Measurements from ENCODE around the gene FBXL17. TPM values are rescaled to one million over a fixed set of nuclear protein-coding genes. Genes with fewer than 3 reads are reported as not detected.
A peak's percentile ranks its signal among the peaks of the same experiment; 100 is the strongest.

The FBXL17 gene
- total RNA-seq, 1 donor from 2014 or later = 17.5 TPM

- ATAC-seq (no peak), DNase-seq (no peak)
- Histone ChIP-seq H3K4me1 (peaks cover 6% of the 10 kb centered on the region), H3K27me3 (no peaks in the 10 kb centered on the region), H3K4me3 (no peak overlapping the region), H3K27ac (no peak overlapping the region), H3K36me3 (no peaks in the 10 kb centered on the region), H3K9me3 (no peaks in the 10 kb centered on the region)
- intact Hi-C loops (cut with DNase I) = no loop called here
- TF ChIP-seq CTCF (IDR thresholded peaks at IDR 0.05) = no peak
These were observed 5.9 kb upstream of the FBXL17 start for GRCh38 chr5:108387758-108388157.

GRCh38 chr5:108386345-108387061 lies 4.6 kb upstream of the FBXL17 start:
- Histone ChIP-seq H3K4me3 (no peak overlapping the region), H3K36me3 (no peaks in the 10 kb centered on the region), H3K9me3 (no peaks in the 10 kb centered on the region), H3K4me1 (peaks cover 8% of the 10 kb centered on the region), H3K27ac (no peak overlapping the region), H3K27me3 (no peaks in the 10 kb centered on the region)
- intact Hi-C loops (cut with DNase I) = no loop called here
- TF ChIP-seq CTCF (IDR thresholded peaks at IDR 0.05) = no peak
- ATAC-seq (no peak), DNase-seq (no peak)

DNA sequence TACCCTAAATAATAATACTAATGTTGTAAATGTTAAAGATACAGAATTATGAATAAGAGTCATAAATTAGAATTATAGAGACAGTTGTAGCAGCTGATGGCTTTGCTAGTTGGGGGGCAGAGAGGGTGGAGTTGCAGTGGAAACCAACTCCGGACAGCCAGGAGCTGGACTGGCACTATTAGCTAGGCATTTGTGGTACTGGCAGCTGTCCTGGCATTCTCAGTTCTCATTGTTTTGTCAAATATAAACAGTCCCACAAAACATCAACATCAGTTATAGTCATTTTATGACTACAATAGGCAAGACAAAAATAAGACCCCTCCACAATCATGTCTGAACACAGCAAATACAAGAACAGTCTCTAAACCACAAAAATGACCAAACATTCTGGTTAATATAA lies 2.8 kb upstream of the FBXL17 start:
- ATAC-seq = no peak
- H3K9me3 ChIP-seq = no peaks in the 10 kb centered on the region
- intact Hi-C loops (cut with DNase I) = no loop called here

DNA sequence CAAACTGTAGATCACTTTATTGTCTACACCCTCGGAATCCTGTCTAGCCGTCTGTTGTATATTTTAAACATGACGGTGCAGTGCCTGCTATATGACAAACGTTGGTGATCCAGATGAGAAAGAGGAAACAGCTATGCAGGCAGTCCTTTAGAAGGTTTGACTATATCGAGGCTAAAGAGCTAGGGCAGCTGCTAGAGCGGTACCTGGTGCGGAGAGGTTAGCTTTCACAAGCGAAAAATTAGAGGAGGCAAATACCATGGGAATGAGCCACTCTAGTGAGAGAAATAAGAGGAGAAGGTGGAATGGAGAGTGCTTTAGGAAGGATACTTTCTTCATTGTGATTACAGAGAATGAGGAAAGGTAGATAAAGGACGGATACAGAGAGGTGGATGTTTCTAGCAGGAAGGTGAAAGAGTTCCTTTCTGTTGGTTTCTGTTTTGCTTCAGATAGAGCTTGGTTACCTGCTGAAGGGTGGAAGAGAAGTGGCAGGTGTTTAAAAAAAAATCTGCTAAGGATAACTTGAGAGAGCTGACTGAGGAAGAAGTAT lies 959 bp upstream of the FBXL17 start:
- ATAC-seq = no peak
- no peaks in the 10 kb centered on the region for H3K9me3 ChIP-seq
- no peaks in the 10 kb centered on the region for H3K27me3 ChIP-seq
- H3K36me3 ChIP-seq = no peaks in the 10 kb centered on the region
- DNase-seq = no peak
- peaks cover 27% of the 10 kb centered on the region for H3K4me1 ChIP-seq
- peak overlapping the region; percentile 100 for H3K27ac ChIP-seq
- TF ChIP-seq CTCF (IDR thresholded peaks at IDR 0.05) = no peak
- intact Hi-C loops (cut with DNase I) = no loop called here
- peak overlapping the region; percentile 95 for H3K4me3 ChIP-seq

More for the DNA sequence above, 2.8 kb upstream of the FBXL17 start:
- no peak for DNase-seq
- H3K36me3 ChIP-seq = no peaks in the 10 kb centered on the region
- TF ChIP-seq CTCF (IDR thresholded peaks at IDR 0.05) = no peak
- H3K4me3 ChIP-seq = no peak overlapping the region
- H3K27me3 ChIP-seq = no peaks in the 10 kb centered on the region
- H3K27ac ChIP-seq = no peak overlapping the region
- H3K4me1 ChIP-seq = peaks cover 12% of the 10 kb centered on the region

DNA sequence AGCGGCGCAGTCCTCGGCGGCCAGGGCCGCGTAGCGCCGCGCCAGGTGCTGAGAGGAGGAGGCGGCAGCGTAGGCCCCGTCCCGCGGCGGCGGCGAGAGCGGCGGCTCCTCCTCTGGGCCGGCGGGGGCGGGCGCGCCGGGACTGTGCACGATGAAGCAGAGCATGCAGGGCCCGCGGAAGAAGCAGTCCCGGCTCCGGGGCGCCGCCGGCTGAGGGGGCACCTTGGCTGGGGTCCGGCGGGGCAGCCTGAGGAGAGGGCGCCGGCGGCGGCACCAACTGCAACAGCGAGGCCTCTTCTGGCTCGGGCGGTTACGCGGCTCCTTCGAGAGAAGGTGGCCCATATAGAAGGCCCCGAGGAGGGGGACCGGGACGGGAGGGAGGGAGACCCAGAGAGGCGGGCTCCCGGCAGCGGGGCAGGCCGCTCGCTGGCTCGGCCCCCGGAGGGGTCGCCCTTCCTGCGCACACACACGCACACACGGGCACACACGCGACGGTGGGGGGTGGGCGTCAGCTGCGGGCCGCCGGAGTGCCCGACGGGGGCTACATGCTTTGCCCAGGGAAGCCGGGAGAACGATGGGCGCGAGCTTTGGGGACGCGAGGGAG lies 446 bp downstream of the FBXL17 start:
- ATAC-seq (peak; percentile 81), DNase-seq (peak; percentile 93)
- Histone ChIP-seq H3K36me3 (no peaks in the 10 kb centered on the region), H3K4me3 (peak overlapping the region; percentile 95), H3K27me3 (no peaks in the 10 kb centered on the region), H3K27ac (peak overlapping the region; percentile 100), H3K9me3 (peaks cover under 1% of the 10 kb centered on the region), H3K4me1 (peaks cover 27% of the 10 kb centered on the region)
- intact Hi-C loops (cut with DNase I) = no loop called here
- TF ChIP-seq CTCF (IDR thresholded peaks at IDR 0.05) = no peak

Data from upper lobe of right lung (tissue), 1 donor.